Stimulated activated CD4-positive, alpha-beta T cell treated with anti-CD3 and anti-CD28 coated beads, Interleukin-12 subunit alpha, Interleukin-12 subunit beta, amount 100 ng/mL, for 24 hours (primary cell): ENCODE measurements around the gene ALG12.

Experiments used
- DNase-seq, 2 experiments: peaks; one replicate each; pipeline ENCODE4 v3.0.0-alpha.2; 2020; ENCODE audit warnings: low read depth in 2 of 2

The ALG12 gene

DNA sequence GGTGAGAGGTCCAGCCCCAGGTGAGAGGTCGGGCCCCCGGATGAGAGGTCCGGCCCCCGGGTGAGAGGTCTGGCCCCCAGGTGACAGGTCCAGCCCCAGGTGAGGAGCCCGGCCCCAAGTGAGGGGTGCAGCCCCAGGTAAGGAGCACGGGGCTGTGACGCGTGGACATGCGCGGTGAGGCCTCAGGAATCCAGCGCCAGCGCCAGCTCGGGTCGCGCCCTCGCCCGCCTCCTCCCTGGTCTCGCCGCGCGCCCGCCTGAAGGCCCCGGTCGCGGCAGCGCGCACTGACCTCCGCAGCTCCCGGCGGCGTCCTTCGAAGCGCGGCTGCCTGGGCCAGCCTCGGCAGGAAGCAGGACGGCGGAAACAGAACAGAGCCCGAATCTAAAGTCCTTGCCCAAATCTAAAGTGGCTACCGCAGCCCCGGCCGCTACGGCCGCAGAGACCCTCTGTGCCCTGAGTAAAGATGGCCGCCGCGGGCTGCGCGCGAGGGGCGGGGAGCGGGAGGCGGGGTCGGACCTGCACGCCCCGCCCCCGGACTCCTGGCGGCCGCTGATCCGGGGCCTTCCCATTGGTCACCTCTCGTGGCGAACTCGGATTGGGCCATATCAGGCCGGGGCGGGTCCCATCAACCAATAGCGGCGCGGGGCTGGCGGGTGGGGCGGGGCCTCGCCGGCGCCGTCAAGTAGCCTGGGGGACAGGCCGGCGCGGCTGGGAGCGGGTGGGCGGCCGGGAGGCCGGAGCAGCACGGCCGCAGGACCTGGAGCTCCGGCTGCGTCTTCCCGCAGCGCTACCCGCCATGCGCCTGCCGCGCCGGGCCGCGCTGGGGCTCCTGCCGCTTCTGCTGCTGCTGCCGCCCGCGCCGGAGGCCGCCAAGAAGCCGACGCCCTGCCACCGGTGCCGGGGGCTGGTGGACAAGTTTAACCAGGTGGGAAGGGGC is at the start of gene ALG12, which contains the start of gene CRELD2:
Gene ALG12 (minus strand): TSS at position 465 of the 937 bp plus-strand sequence. CDS start 4,673 bp downstream, outside the sequence.
Gene CRELD2 (plus strand): TSS at position 661 of the 937 bp plus-strand sequence. CDS start 136 bp downstream, at position 797.
- peak; percentile 93 to 95 for DNase-seq

DNA sequence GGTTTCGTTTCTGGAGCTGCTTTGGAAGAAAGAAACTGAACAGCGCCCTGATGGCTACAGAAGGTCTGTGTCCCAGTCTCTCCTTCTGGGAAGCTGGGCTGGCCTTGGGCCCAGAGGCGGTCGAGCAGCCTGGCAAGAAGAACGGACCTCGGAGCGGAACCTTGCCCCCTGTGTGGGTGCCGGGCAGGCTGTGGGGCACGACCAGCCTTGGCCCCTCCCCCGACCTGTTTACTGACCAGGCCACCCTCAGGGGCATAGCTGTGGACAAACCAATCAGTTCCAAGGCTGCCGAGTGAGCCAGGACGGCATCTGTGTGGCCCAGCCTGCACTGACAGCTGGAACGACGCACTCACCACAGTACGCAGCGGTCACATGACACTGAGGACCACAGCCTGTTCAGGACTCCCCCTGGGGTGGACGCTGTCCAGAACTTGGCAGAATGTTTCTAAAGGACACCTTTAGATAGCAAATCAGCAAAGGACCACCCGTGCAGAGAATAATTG is 49.5 kb upstream of the ALG12 start:
- no peak for DNase-seq

DNA sequence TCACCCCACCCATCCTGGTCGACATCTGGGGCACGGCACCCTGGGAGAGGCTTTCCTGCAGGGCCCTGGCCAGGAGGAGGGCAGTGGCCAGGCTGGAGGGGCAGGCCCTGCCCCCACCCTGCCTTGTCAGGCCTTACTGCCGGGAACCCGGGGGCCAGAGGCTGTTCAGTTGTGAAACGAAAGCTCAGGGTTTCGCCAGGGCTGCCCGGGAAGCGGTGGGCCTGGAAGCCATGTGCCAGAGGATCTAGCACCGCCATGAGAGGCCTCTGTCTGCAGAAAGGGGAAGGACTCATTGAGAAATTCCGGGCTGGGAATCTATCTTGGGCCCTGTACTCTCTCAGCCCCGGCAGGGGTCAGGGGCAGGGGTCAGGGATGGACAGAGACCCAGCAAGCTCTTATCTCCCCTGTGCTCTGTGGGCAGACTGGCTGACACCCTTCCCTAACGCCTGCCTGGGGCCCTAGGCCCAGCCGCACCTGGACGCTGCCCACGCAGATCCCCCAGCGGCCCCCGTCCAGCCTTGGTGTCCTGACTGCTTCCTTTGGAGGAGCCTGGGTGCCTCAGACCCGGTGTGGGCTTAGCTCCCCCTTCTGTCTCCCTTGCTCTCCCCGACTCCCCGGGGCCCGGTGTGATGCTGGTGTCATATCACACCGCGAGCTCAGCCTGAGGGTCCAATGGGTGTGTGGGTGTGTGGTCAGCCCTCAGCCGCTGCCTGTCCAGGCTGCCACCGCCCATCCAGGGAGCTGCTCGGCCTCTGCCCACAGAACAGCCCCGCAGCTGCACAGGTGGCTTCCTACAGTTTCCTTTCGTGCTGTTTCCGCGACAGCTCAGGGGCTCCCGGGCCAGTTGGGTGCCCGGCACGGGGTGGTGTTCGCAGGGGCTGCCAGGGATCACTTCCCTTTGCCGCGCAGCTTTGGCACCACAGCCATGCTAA is 48.8 kb upstream of the ALG12 start:
- DNase-seq: peak in 1 of 2 experiments; percentile 24

DNA sequence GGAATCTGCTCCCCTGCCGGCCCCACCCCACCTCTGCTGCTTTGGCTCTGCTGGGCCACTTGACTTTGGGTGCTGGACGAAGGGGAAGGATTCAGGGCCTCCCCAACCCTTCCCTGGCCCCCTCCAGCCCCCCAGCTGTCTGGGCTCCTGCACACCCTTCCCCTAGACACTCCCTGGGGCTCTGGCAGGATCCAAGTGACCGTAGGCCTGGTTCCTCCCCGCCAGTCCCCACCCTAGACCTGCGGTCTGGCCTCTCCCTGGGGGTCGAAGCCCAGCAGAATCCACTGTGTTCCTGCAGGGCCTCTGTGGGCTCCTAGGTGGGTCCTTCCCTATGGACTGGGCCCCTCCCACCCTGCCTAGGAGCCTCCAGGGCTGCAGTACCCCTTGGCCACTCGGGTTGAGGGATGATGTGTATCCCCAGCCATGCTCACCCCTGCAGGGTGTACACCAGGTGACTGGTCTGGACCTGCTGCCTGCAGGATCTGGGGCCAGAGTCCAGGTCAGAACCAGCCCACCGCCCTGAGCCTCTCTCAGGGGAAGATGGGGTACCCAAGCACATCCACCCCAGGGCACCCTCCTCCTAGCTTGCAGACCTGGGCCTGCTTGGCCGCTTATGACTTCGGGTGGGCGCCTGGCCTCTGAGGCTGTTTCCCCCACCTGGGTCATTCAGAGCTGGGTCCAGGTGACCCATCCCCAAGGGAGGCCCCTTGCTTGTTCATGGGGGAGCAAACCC is 48.0 kb upstream of the ALG12 start:
- DNase-seq: peak in 1 of 2 experiments; percentile 17

DNA sequence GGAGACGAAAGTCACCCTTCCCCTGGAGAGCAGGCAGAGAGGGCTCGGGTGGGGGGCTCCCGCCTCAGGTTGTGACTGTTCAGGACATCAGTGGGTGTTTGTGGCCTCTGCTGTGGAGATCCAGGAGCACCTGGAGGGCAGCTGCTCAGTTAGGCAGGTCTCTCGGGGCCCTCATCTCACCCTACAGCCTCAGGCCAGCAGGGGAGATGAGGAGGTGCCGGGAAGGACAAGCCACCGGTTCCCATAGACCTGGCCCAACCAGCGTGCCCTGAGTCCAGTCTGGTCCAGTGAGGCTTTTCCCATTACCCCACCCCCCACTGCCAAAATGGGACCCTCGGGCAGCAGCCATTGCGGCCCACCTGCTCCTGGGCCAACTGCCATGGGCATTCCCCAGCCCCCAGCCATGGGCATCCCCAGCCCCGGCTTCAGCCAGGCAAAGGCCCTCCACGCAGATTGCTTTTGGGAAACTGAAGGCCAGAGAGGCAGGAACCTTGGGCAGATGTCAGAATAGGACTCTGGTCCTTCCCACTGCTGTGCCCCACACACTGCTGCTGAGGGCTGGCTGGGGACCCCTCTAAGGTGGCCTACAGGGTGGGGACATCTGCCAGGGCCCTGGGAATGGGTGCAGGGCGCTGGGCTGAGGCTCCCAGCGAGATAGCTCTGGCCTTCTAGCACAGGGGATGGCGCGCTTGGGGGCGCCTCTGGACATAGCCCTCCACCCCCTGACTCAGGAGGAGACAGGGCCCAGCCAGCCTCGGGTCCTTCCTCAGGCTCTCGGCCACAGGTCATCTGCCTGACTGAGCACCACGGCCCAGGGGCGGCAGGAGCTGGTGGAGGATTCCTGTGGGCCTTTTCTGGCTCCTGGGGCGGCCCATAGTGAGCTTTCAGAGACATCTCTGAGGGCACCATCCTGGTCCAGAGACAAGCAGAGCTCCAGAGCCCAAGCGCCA is 47.1 kb upstream of the ALG12 start:
- DNase-seq: peak in 1 of 2 experiments; percentile 13

DNA sequence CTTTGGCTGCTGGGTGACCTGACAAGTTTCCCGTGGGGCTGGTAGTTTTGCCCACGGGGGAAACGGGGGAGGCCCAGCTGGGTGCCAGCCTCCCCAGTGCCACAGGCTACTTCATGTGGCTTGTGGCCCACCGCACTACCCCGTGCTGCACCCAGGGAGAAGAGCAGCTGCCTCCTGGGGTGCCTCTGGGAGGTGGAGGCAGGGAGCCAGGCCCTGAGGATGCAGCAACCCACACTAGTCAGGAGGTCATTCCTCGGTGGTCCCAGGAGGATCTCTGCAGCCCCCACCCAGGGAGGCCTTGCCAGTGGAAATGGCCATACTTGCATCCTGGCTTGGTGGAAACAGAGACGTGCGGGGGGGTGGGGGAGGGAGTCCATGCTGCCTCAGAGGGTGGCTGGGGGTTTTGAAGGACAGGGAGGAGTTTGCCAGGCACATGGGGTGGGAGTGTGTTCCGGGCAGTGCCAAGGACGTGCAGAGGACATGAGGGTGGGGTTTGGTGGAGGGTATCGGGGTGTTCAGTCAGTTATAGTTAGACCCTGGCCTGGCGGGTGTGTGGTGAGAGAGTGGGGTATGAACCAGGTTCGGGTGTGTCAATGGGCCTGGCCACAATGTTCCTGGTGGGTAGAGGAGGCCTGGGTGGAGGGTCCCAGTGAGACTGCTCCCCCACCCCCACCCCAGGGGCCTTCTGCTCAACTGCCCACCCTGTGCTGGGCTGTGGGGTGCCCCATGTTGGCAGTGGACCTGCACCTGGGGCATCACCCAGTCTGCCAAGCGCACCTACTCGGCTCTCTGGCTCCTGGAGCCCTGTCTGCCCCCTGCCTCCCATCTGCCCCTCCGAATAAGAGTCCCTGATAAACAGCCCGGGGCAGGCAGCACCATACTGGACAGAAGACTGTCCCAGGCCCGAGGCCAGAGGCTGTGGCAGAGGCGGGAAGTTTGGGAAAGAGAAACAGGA is 46.2 kb upstream of the ALG12 start:
- no peak for DNase-seq

DNA sequence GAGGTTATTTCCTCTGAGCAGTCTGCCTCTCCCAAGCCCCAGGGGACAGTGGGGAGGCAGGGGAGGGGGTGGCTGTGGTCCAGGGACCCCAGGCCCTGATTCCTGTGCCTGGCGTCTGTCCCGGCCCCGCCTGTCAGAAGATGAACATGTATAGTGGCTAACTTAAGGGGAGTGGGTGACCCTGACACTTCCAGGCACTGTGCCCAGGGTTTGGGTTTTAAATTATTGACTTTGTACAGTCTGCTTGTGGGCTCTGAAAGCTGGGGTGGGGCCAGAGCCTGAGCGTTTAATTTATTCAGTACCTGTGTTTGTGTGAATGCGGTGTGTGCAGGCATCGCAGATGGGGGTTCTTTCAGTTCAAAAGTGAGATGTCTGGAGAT is 45.4 kb upstream of the ALG12 start:
- DNase-seq: no peak

DNA sequence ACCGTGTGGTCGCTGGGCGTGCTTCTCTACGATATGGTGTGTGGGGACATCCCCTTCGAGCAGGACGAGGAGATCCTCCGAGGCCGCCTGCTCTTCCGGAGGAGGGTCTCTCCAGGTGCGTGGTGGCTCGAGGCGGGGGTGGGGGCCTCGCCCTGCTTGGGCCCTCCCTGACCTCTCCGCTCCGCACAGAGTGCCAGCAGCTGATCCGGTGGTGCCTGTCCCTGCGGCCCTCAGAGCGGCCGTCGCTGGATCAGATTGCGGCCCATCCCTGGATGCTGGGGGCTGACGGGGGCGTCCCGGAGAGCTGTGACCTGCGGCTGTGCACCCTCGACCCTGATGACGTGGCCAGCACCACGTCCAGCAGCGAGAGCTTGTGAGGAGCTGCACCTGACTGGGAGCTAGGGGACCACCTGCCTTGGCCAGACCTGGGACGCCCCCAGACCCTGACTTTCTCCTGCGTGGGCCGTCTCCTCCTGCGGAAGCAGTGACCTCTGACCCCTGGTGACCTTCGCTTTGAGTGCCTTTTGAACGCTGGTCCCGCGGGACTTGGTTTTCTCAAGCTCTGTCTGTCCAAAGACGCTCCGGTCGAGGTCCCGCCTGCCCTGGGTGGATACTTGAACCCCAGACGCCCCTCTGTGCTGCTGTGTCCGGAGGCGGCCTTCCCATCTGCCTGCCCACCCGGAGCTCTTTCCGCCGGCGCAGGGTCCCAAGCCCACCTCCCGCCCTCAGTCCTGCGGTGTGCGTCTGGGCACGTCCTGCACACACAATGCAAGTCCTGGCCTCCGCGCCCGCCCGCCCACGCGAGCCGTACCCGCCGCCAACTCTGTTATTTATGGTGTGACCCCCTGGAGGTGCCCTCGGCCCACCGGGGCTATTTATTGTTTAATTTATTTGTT is 44.8 kb upstream of the ALG12 start:
- DNase-seq: no peak

DNA sequence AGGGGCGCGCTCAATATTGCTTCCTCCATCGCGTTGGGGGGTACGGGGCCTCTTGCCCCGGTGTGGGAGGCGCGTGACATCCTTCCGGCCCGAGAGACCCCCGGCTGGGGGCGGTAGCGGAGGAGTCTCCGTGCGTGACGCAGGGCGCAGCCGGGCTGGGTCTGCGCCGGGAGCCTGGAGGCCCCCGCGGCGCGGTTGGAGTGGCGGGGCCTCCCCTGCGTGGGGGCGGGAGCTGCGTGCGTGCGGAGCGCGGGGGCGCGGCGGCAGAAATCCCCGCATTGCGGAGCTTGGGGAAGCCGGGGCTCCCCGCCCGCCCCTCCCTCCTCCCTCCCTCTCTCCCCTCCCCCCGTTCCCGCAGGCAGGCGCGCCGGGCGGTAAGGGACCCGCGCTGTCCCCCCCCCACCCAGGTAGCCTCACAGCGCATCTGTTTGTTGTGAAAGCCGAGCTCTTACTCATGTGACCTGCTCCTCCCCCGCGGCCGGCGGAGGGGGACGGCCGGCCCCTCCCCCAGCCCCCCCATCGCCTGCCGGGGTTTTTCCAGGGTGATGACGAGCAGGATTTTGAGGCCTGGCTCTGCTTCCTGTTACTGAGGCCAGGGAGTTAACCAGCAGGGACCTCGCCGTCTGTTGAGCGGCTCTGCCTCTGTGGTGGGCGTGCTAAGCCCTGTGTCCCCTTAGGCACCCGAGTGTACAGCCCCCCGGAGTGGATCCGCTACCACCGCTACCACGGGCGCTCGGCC is 43.9 kb upstream of the ALG12 start:
- DNase-seq: peak; percentile 80 to 86

DNA sequence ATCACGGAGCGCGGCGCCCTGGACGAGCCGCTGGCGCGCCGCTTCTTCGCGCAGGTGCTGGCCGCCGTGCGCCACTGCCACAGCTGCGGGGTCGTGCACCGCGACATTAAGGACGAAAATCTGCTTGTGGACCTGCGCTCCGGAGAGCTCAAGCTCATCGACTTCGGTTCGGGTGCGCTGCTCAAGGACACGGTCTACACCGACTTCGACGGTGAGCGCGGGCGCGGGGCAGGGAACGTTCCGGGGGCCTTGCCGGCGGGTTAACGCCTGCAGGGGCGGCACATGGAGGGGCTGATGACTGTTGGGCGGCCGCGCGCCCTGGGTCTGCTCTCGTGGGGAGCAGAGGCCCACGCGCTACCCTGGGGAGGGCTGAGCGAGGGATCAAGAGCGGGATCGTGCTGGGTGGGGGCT is 43.4 kb upstream of the ALG12 start:
- DNase-seq: no peak

DNA sequence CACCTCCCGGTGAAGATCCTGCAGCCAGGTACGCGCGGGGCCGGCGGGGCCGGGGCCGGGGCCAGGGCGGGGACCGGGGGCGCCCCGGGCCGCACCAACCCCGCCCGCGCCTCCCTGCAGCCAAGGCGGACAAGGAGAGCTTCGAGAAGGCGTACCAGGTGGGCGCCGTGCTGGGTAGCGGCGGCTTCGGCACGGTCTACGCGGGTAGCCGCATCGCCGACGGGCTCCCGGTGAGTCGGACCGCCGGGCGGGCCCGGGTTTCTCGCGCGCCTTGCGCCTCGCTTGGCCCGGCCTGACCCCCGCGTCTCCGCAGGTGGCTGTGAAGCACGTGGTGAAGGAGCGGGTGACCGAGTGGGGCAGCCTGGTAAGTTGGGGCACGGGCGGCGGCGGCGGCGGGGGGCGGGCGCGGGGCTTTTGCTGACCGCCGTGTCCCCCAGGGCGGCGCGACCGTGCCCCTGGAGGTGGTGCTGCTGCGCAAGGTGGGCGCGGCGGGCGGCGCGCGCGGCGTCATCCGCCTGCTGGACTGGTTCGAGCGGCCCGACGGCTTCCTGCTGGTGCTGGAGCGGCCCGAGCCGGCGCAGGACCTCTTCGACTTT is 42.9 kb upstream of the ALG12 start:
- DNase-seq: no peak

DNA sequence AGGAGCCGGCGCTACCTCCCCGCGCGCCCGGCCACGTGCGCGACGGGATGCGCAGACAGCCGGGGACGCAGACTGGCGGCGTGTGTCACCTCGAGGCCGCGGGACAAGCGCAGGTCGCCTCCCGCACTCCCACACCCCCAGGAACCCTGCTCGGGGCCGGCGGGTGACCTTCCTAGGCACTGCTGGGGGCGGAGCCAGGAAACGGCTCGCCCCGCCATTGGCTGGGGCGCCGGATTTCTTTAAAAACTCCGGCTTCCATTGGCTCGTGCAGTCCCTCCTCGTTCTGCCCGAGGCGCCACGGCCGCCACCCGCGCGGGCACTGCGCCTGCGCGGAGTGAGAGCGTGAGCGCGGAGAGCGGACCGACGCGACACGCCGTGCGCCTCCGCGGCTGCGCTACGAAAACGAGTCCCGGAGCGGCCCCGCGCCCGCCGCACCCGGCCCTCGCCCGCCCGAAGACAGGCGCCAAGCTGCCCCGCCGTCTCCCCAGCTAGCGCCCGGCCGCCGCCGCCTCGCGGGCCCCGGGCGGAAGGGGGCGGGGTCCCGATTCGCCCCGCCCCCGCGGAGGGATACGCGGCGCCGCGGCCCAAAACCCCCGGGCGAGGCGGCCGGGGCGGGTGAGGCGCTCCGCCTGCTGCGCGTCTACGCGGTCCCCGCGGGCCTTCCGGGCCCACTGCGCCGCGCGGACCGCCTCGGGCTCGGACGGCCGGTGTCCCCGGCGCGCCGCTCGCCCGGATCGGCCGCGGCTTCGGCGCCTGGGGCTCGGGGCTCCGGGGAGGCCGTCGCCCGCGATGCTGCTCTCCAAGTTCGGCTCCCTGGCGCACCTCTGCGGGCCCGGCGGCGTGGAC is 42.1 kb upstream of the ALG12 start, which contains the start of gene PIM3:
Gene PIM3 (plus strand): TSS at position 614 of the 846 bp plus-strand sequence. CDS start 176 bp downstream, at position 790.
- peak; percentile 89 to 92 for DNase-seq

DNA sequence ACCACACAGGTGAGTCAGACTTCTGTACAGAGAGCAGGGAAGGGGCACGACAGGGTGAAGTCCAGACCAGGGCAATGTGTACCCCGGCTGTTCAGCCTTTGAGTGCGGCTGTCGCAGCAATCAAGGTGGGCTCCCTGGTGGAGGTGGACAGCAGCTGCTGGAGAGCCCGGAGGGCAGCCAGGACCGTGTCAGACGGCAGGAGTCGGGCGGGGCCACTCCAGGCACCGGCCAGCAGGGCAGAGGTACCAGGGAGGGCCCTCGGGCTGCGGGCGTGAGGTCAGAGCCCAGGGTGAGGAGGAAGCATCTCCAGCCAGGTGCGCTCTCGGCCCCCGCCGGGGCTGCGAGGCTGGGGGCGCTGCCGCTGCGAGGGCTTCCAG is 41.5 kb upstream of the ALG12 start:
- DNase-seq: no peak

DNA sequence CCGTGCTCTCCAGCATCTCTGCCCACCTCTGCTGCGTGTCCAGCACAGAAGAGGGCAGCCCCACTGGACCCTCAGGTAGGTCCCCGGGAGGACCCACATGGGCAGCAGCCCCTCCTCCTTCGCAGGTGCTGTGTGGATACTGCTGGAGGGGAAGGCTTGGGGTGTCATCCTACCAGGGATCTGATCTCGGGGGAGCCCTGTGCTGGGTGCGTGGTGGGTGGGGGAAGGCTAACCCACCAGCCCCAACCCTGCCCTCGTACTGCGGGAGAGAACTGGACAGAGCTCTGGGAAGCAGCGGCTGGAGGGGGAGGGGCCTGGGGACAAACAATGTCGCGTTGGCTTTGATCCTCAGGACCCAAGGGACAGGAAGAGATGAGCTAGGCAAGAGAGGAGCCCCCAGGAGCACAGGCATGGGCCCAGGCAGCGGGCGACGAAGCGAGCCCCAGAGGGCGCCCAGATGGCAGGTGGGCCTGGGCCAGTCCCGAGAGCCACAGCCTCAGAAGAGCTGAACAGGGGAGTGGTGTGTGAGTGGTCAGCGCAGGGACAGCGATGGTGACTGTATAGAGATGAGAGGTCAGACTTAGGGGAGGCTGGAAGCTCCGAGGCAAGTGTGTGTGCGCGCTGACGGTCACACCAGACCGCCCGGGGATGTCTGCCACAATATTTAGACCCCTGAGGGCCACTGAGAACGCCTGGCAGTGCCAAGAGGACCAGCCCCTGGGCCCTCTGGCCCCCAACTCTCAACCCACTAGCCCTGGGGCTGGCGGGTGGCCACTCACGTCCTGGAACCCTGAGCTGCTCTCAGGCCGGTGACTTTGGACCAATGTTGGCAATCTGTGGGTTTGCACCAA is 40.9 kb upstream of the ALG12 start:
- DNase-seq: no peak

DNA sequence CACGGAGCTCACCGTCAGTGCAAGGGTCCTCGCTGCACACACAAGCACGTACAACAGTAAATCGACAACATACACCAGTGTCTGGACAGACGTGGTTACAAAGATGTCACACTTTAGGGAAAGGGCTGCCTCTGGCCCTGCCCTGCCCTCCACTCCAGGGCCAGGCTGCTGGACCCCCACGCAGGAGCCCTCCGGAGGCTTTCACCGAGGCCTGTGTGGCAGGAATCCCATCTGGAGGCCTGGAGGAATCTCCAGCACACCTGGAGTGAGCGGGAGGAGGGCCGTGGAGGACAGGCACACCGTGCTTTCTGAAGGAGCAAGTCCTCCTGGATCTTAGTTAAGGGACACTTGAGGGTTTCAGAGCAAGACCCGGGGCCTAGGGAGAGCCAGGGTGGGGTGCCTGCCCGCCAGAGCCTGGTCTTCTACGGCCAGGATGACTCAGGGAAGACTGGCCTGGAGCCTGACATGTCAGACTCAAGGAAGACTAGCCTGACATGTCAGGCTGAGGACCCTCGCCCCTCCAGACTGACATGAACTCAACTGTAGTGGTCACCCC is 40.2 kb upstream of the ALG12 start:
- DNase-seq: no peak
